AG04449 (cell line): Measurements from ENCODE around the gene KIAA1328.

Source experiments
- CTCF ChIA-PET: fragments of 350-600 bp; formaldehyde crosslinking; extraction: SDS; loops from one replicate; lab custom pipeline; 2021; ENCODE audit warnings: antibody characterized with exemption; lab: Yijun Ruan, JAX
- POLR2A ChIA-PET: fragments of 400-600, 350-600 bp; formaldehyde crosslinking; extraction: SDS; loops from one replicate; lab custom pipeline; 2020; ENCODE audit warnings: antibody characterized with exemption, inconsistent platforms; lab: Yijun Ruan, JAX
- DNase-seq: peaks from one replicate; pipeline ENCODE4 v3.0.0-alpha.2; 2010; ENCODE audit warnings: low read depth, low spot score
- H3K4me3 ChIP-seq: 2 replicates; pipeline ENCODE4 v1.5.1; 2011; ENCODE audit warnings: low read depth, mild to moderate bottlenecking, control low read depth, low read length
- TF ChIP-seq, protein P1 (sequence below): IDR thresholded peaks from one replicate; pipeline ENCODE4 v1.5.1; 2011; ENCODE audit warnings: mild to moderate bottlenecking, moderate library complexity, low read length, control low read depth, inconsistent platforms; ENCODE audit not compliant: insufficient read depth; ENCODE audit errors: missing control alignments

Gene KIAA1328

DNA sequence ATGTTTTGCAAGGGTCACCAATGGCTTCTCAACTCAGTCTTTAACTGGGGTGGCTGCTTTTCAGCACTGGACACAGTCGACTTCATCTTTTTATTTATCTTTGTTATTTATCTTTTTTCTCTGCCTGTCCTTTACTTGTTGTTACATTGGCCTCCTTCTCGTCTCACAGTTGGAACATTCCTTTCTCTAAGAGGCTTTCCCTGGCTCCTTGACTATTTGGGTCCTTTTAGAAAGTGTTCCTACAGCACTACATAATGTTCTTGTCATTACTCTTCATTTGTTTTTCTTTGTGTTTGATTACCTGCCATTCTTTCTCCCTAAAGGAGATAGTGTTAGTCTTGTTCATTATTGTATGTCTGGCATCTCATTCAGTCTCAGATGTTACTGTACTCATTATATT, 122.0 kb downstream of the KIAA1328 start:
- DNase-seq: no peak
- ChIA-PET POLR2A (no interaction called here), CTCF (interaction anchor here (1.9 kb wide), 1 partner anchor 9 kb away, joined by 10 read pairs; no protein-coding TSS in a partner anchor)
- TF ChIP-seq, protein P1, sequence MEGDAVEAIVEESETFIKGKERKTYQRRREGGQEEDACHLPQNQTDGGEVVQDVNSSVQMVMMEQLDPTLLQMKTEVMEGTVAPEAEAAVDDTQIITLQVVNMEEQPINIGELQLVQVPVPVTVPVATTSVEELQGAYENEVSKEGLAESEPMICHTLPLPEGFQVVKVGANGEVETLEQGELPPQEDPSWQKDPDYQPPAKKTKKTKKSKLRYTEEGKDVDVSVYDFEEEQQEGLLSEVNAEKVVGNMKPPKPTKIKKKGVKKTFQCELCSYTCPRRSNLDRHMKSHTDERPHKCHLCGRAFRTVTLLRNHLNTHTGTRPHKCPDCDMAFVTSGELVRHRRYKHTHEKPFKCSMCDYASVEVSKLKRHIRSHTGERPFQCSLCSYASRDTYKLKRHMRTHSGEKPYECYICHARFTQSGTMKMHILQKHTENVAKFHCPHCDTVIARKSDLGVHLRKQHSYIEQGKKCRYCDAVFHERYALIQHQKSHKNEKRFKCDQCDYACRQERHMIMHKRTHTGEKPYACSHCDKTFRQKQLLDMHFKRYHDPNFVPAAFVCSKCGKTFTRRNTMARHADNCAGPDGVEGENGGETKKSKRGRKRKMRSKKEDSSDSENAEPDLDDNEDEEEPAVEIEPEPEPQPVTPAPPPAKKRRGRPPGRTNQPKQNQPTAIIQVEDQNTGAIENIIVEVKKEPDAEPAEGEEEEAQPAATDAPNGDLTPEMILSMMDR: no peak
- no peak overlapping the region for H3K4me3 ChIP-seq

DNA sequence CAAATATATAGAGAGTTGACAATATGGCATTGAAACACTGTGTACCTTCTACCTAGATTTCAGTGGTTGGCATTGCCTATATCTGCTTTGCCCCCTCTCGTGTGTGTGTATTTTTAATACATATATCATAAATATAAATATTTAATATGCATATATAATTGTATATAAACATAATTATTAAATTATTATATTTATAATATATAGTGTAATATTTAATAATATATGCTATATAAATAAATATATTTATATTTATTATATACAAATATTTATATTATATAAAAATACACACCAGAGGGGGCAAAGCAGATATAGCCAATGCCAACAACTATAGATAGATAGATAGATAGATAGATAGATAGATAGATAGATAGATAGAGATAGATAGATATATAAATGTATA, 124.1 kb downstream of the KIAA1328 start:
- DNase-seq: no peak
- ChIA-PET CTCF (no interaction called here), POLR2A (no interaction called here)
- no peak overlapping the region for H3K4me3 ChIP-seq
- TF ChIP-seq, protein P1: no peak

DNA sequence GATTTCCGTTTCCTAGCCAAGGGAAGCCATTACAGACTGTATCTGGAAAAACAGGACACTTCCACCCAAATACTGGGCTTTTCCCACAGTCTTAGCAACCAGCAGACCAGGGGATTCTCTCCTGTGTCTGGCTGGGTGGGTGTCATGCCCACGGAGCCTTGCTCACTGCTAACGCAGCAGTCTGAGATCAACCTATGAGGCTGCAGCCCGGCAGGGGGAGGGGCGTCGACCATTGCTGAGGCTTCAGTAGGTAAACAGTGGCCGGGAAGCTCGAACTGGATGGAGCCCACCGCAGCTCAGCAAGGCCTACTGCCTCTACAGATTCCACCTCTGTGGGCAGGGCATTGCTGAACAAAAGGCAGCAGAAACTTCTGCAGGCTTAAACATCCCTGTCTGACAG, 131.1 kb downstream of the KIAA1328 start:
- POLR2A ChIA-PET: no interaction called here
- DNase-seq: no peak
- TF ChIP-seq, protein P1: no peak
- CTCF ChIA-PET: no interaction called here
- H3K4me3 ChIP-seq: no peak overlapping the region

DNA sequence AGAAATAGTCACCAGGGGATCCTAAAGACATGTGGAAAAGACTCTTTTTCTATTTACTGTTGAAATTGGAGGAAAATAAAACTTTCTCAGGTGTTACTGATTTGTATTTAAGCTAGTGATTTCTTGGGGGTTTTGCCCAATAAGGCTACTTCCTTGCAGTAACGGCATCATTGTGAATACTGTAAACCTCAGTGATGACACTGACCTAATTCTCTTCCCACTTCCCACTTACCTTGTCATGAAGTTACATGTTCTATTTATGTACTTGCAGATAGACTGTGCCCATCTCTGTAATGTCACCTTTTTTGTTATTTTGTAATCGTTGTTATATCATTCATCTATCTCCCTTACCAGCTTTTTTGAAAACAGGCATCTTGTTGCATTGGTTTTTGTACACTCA, 134.5 kb downstream of the KIAA1328 start:
- ChIA-PET POLR2A (no interaction called here), CTCF (no interaction called here)
- DNase-seq: no peak
- TF ChIP-seq, protein P1: no peak
- H3K4me3 ChIP-seq: no peak overlapping the region

DNA sequence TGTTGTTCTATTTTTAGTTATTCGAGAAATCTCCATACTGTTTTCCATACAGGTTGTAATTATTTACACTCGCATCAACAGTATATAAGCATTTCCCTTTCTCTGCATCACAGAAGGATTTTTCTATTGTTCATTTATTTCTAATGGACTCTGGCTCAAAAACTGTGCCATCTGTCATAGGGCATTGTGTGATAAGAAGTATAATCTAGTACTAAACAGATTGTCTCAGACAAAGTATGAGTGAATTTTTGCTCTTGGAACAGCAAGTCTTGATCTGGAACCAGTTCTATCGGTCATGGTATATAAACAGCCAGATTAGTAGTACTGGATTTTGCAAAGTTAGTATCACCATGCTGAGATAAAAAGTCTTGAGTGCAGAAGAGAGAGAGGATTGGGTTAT, 145.8 kb downstream of the KIAA1328 start:
- POLR2A ChIA-PET: no interaction called here
- TF ChIP-seq, protein P1: no peak
- CTCF ChIA-PET: no interaction called here
- no peak for DNase-seq
- H3K4me3 ChIP-seq: no peak overlapping the region

DNA sequence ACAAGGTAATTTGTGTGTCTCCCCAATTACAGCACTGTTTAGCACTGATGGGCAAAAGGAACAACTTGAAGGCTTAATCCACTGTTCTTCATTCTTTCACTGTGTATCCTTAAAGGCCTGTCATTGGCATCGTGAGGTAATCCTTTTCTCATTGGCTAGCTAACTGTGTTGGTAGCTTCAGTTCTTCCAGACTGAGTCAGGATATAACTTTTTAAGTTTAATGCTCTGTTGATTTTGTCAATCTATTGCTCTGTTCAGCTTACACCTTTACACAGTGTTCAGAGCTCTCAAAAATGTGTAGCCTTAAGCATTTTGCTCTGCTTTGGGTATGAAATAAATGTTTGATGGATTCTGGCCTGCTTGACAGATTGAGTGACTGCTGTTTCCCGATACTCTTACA, 148.2 kb downstream of the KIAA1328 start:
- H3K4me3 ChIP-seq: no peak overlapping the region
- ChIA-PET CTCF (interaction anchor here (1.0 kb wide), 1 partner anchor 34 kb away, joined by 3 read pairs; no protein-coding TSS in a partner anchor), POLR2A (no interaction called here)
- no peak for DNase-seq
- TF ChIP-seq, protein P1: no peak
